Tibial artery (tissue), 4 donors: ENCODE measurements around the gene IGHMBP2.

ENCODE experiments used
- DNase-seq, 2 donors: peaks; one replicate each; pipeline ENCODE4 v3.0.0-alpha.2; 2019
- H3K27ac ChIP-seq, 2 donors: fragments of 200-600 bp; sonication (generic) in 1 of 2; 1 replicate in 1 of 2; 2 replicates in 1 of 2; pipeline ENCODE4 v1.5.1; 2018 to 2019; ENCODE audit warnings: mild to moderate bottlenecking in 1 of 2
- H3K27me3 ChIP-seq, 2 donors: fragments of 200-600 bp; sonication (generic) in 1 of 2; one replicate each; pipeline versions ENCODE4 v1.5.1 to v1.6.0; 2016 to 2019
- H3K36me3 ChIP-seq, 3 donors: fragments of 200-600 bp; sonication (generic) in 2 of 3; one replicate each; pipeline ENCODE4 v1.5.1; 2016 to 2019; ENCODE audit warnings: mild to moderate bottlenecking in 2 of 3
- H3K4me1 ChIP-seq, 4 donors: fragments of 200-600 bp; sonication (generic) in 2 of 4; 1 replicate in 3 of 4; 2 replicates in 1 of 4; pipeline ENCODE4 v1.5.1; 2016 to 2019
- H3K4me3 ChIP-seq, 2 donors: fragments of 200-600 bp; sonication (generic) in 1 of 2; 1 replicate in 1 of 2; 2 replicates in 1 of 2; pipeline ENCODE4 v1.5.1; 2018 to 2019; ENCODE audit warnings: mild to moderate bottlenecking in 2 of 2
- H3K9me3 ChIP-seq, 3 donors: fragments of 200-600 bp; sonication (generic) in 1 of 3; one replicate each; pipeline ENCODE4 v1.5.1; 2016 to 2019
- intact Hi-C: fragments of 100-400 bp; cut with DNase I; formaldehyde crosslinking; loops from one replicate; pipeline ENCODE4 v1.15.0; 2023; ENCODE audit warnings: low total_unique reads
- TF ChIP-seq, protein P1 (sequence below), 2 experiments: fragments of 200-600 bp in 1 of 2; fragments of 450-650 bp in 1 of 2; IDR thresholded peaks; one replicate each; pipeline ENCODE4 v1.5.1; 2017 to 2019; ENCODE audit warnings: antibody characterized with exemption in 2 of 2, mild to moderate bottlenecking in 1 of 2, moderate library complexity in 1 of 2

The IGHMBP2 gene

DNA sequence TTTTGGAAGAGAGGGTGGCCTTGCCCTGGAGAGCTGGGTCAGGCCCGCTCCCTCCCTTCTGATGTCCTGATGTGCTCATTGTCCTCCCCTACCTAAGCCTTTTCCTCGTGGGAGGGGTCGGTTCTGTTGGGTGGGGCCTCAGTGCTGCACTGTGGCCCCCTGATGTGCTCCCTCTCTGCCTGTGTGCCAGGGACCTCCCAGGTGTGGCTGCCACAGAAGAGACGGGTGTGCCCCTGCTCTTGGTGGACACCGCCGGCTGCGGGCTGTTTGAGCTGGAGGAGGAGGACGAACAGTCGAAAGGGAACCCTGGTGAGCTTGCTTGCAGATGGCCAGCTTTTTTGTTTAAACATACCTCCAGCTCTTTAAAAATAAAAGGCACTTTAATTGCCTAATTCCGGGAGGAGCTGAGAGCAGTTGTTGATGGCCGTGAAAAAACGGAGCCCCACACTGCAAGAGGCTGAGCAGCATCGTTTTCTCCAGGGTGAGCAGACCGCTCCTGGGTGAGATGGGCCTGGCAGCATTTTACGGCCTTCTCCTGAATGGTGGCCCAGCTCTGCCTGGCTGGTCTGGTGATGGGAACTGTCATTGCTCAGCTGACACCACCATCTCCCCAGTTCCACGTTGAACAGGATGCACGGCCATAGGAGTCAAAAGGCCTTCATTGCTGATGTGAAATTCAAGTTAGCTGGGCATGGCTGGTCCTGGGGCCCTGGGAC lies 30.1 kb downstream of the IGHMBP2 start:
- intact Hi-C loops, result no loop called here
- DNase-seq, result no peak
- Histone ChIP-seq H3K9me3 (no peaks in the 10 kb centered on the region), H3K4me1 (peaks cover 0 to 2% (median 0%) of the 10 kb centered on the region in 4 donors), H3K36me3 (peaks cover 80 to 100% (median 92%) of the 10 kb centered on the region in 3 donors), H3K27ac (peak overlapping the region in 1 of 2 donors; percentile 32), H3K27me3 (no peaks in the 10 kb centered on the region), H3K4me3 (no peak overlapping the region)
- TF ChIP-seq, protein P1, sequence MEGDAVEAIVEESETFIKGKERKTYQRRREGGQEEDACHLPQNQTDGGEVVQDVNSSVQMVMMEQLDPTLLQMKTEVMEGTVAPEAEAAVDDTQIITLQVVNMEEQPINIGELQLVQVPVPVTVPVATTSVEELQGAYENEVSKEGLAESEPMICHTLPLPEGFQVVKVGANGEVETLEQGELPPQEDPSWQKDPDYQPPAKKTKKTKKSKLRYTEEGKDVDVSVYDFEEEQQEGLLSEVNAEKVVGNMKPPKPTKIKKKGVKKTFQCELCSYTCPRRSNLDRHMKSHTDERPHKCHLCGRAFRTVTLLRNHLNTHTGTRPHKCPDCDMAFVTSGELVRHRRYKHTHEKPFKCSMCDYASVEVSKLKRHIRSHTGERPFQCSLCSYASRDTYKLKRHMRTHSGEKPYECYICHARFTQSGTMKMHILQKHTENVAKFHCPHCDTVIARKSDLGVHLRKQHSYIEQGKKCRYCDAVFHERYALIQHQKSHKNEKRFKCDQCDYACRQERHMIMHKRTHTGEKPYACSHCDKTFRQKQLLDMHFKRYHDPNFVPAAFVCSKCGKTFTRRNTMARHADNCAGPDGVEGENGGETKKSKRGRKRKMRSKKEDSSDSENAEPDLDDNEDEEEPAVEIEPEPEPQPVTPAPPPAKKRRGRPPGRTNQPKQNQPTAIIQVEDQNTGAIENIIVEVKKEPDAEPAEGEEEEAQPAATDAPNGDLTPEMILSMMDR (IDR thresholded peaks at IDR 0.05), result no peak

DNA sequence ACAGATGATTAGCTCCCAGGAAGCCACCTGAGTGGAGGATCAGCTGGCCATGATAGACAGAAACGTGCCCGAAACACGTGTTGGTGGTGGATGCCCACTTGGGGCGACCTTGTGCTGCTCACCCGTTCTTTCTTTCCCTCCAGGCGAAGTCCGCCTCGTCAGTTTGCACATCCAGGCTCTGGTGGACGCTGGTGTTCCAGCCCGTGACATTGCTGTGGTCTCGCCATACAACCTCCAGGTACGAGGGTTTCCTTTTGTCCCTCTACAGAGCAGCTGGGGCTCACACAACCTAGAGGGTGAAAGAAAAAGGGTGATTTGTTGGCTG lies 30.6 kb downstream of the IGHMBP2 start:
- Histone ChIP-seq H3K27ac (peak overlapping the region in 1 of 2 donors; percentile 32), H3K36me3 (peaks cover 80 to 100% (median 88%) of the 10 kb centered on the region in 3 donors), H3K9me3 (no peaks in the 10 kb centered on the region), H3K4me3 (no peak overlapping the region), H3K27me3 (no peaks in the 10 kb centered on the region), H3K4me1 (peaks cover 0 to 4% (median 0%) of the 10 kb centered on the region in 4 donors)
- intact Hi-C loops, result no loop called here
- TF ChIP-seq, protein P1 (IDR thresholded peaks at IDR 0.05), result no peak
- DNase-seq, result no peak

DNA sequence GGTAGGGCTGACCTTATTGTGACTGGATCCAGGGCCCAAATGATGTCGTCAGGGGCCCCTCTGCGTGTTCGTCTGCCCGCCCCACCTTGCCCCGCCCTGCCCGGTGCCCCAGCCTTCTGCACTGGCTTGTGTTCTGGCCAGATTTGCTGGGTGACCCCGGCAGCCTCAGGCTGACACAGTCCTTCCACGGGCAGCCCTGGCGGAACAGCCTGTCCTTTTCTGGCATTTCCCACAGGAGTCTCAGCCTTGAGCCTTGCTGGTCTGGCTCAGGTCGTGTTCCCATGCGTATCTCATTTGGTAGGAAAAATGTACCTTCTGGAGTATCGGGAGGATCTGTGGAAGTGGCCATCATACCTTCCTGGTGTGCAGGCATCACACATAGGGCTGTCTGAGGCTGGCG lies 31.0 kb downstream of the IGHMBP2 start:
- Histone ChIP-seq H3K27me3 (no peaks in the 10 kb centered on the region), H3K27ac (peak overlapping the region in 1 of 2 donors; percentile 32), H3K9me3 (no peaks in the 10 kb centered on the region), H3K4me1 (peaks cover 0 to 8% (median under 1%) of the 10 kb centered on the region in 4 donors), H3K4me3 (no peak overlapping the region), H3K36me3 (peaks cover 76 to 100% (median 88%) of the 10 kb centered on the region in 3 donors)
- TF ChIP-seq, protein P1 (IDR thresholded peaks at IDR 0.05), result no peak
- DNase-seq, result no peak
- intact Hi-C loops, result no loop called here

DNA sequence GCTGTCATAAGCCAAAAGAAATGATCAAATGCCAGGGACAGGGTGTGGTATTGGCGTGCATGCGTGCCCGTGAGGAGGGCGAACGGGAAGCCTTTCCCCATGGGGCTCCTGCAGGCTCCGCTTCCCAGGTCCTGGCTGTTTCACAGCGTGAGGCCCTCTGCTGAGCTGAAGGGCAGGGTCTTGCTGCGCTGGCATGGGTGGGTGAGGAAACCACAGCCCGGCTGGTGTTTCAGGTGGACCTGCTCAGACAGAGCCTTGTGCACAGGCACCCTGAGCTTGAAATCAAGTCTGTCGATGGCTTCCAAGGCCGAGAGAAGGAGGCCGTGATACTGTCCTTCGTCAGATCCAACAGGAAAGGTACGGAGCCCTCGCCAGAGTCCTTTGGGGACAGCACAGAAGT lies 31.4 kb downstream of the IGHMBP2 start:
- Histone ChIP-seq H3K4me1 (peaks cover 0 to 12% (median 3%) of the 10 kb centered on the region in 4 donors), H3K4me3 (no peak overlapping the region), H3K9me3 (no peaks in the 10 kb centered on the region), H3K27me3 (no peaks in the 10 kb centered on the region), H3K36me3 (peaks cover 72 to 100% (median 84%) of the 10 kb centered on the region in 3 donors), H3K27ac (peak overlapping the region in 1 of 2 donors; percentile 47)
- intact Hi-C loops, result no loop called here
- TF ChIP-seq, protein P1 (IDR thresholded peaks at IDR 0.05), result no peak
- no peak for DNase-seq

DNA sequence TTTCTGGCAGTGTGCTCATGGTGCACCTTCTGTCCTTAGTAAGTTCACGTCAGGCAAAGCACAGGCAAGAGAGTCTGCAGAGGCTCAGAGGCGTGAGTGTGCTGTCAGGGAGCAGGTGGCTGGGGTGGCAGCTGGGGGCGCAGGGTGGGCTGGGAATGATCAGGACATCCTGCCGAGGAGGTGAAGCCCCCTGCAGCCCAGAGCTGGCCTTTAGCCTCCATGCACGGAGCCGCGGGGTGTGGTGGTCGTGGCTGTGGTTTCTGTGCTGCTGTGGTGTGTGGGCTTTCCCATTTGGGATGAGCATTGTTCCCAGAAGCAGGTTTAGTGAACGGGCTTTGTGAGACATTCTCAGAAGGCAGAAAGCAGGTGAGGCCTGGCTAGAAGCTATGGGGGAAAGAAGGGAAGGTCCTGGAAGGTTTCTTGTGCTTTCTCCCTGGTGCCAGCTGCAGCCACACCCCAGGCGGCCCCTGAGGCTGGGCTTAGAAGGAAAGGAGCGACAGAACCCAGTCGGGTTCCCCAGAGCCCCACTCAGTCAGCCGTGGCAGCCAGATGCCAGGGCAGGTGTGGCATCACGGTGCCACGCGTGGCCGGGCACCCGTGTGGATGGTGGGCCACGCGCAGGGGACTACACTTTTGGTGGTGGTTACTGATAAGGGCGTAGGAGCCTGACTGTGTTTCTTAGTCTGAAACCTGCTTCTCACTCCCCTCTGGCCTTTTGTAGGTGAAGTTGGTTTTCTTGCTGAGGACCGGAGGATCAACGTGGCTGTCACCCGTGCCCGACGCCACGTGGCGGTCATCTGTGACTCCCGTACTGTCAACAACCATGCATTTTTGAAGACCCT lies 32.0 kb downstream of the IGHMBP2 start:
- Histone ChIP-seq H3K4me1 (peaks cover 0 to 19% (median 4%) of the 10 kb centered on the region in 4 donors), H3K9me3 (no peaks in the 10 kb centered on the region), H3K4me3 (no peak overlapping the region), H3K27me3 (no peaks in the 10 kb centered on the region), H3K27ac (peak overlapping the region in 1 of 2 donors; percentile 47), H3K36me3 (peaks cover 65 to 96% (median 78%) of the 10 kb centered on the region in 3 donors)
- intact Hi-C loops, result no loop called here
- no peak for DNase-seq
- TF ChIP-seq, protein P1 (IDR thresholded peaks at IDR 0.05), result no peak
